ENCODE results near the gene S1PR5.

The S1PR5 gene

DNA sequence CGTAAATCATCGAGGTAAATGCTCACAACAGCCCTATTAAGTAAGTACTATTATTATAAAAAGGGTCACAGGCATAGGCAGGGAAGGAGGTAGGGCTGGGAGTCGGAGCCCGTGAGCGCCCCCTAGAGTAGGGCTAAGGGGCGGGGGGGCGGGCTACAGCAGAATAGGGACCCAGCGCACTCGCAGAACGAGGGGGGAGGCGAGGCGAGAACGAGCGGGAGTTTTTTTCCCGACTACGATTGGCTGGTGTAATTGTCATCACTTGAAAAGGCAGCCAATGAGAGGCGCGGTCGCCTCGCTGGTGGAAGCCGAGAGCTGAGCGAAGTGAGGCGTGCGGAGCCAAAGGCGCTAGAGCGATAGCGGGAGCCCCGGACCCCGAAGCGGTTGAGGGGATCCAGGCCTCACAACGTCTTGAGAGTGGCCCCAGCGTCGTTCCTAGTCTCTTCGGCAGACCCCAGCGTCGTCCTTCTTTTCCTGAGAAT lies 38.3 kb downstream of the S1PR5 start:
- Histone ChIP-seq H2AFZ (peak overlapping the region; percentile 85), H3K27ac (no peak overlapping the region), H3K79me2 (no peaks in the 10 kb centered on the region), H3K36me3 (ENCODE audit: control insufficient read depth, insufficient read depth, low read length) (no peaks in the 10 kb centered on the region), H3K9ac (no peak overlapping the region), H3K27me3 (ENCODE audit: control insufficient read depth, insufficient read depth, low read length) (no peaks in the 10 kb centered on the region), H3K4me3 (ENCODE audit: low read depth, low read length) (peak overlapping the region; percentile 31), H3K4me2 (ENCODE audit: low read length) (peak overlapping the region; percentile 67), H3K9me3 (ENCODE audit: control insufficient read depth, low read length) (no peaks in the 10 kb centered on the region), H3K4me1 (peaks cover 3% of the 10 kb centered on the region)
- TF ChIP-seq, protein P1, sequence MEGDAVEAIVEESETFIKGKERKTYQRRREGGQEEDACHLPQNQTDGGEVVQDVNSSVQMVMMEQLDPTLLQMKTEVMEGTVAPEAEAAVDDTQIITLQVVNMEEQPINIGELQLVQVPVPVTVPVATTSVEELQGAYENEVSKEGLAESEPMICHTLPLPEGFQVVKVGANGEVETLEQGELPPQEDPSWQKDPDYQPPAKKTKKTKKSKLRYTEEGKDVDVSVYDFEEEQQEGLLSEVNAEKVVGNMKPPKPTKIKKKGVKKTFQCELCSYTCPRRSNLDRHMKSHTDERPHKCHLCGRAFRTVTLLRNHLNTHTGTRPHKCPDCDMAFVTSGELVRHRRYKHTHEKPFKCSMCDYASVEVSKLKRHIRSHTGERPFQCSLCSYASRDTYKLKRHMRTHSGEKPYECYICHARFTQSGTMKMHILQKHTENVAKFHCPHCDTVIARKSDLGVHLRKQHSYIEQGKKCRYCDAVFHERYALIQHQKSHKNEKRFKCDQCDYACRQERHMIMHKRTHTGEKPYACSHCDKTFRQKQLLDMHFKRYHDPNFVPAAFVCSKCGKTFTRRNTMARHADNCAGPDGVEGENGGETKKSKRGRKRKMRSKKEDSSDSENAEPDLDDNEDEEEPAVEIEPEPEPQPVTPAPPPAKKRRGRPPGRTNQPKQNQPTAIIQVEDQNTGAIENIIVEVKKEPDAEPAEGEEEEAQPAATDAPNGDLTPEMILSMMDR (IDR thresholded peaks at IDR 0.05) = peak; percentile 23

DNA sequence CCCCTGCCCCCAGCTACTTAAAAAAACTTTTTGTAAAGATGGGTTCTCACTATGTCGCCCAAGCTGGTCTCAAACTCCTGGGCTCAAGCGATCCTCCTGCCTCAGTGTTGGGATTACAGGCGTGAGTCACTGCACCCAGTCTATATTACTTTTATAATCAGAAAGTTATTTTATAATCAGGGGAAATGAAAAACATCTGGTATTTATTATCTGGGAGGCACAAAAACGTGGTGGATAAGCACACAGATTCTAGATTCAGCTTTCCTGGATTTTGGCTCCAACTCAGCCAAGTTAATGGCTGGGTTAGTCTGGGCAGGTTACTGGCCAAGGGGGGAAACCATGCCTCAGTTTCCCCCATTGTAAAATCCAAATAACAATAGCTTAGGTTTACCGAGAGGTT lies 38.8 kb downstream of the S1PR5 start:
- H3K27me3 ChIP-seq (ENCODE audit: control insufficient read depth, insufficient read depth, low read length) = no peaks in the 10 kb centered on the region
- TF ChIP-seq, protein P1 (IDR thresholded peaks at IDR 0.05) = no peak
- H3K79me2 ChIP-seq = no peaks in the 10 kb centered on the region
- peak overlapping the region; percentile 68 for H2AFZ ChIP-seq
- H3K9me3 ChIP-seq (ENCODE audit: control insufficient read depth, low read length) = no peaks in the 10 kb centered on the region
- H3K4me3 ChIP-seq (ENCODE audit: low read depth, low read length) = peak overlapping the region; percentile 25
- H3K9ac ChIP-seq = no peak overlapping the region
- H3K36me3 ChIP-seq (ENCODE audit: control insufficient read depth, insufficient read depth, low read length) = no peaks in the 10 kb centered on the region
- H3K27ac ChIP-seq = no peak overlapping the region
- H3K4me1 ChIP-seq = peaks cover 3% of the 10 kb centered on the region
- H3K4me2 ChIP-seq (ENCODE audit: low read length) = peak overlapping the region; percentile 11

DNA sequence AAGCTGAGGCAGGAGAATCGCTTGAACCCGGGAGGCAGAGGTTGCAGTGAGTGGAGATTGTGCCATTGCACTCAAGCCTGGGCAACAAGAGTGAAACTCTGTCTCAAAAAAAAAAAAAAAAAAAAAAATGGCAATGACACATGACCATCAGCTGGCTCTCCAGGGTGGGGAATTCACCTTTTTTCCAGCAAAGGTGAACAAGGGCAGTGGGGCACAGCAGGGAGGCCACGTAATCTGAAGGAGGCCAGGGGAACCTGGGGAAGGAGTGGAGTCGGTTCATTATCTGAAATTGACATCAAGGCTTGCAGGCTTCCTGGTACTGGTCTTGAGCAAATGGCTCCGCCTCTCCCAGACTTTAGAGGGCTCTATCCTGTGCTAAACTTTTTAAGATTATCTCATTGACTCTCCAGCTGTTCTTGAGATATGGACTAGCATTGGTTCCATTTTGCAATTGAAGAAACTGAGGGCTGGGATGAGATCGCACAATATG lies 42.2 kb downstream of the S1PR5 start:
- Histone ChIP-seq H3K9ac (no peak overlapping the region), H3K79me2 (no peaks in the 10 kb centered on the region), H3K9me3 (ENCODE audit: control insufficient read depth, low read length) (no peaks in the 10 kb centered on the region), H3K36me3 (ENCODE audit: control insufficient read depth, insufficient read depth, low read length) (no peaks in the 10 kb centered on the region), H3K4me3 (ENCODE audit: low read depth, low read length) (no peak overlapping the region), H3K27ac (no peak overlapping the region), H3K4me2 (ENCODE audit: low read length) (no peak overlapping the region), H3K27me3 (ENCODE audit: control insufficient read depth, insufficient read depth, low read length) (no peaks in the 10 kb centered on the region), H2AFZ (no peak overlapping the region), H3K4me1 (peaks cover 3% of the 10 kb centered on the region)
- TF ChIP-seq, protein P1 (IDR thresholded peaks at IDR 0.05) = no peak

DNA sequence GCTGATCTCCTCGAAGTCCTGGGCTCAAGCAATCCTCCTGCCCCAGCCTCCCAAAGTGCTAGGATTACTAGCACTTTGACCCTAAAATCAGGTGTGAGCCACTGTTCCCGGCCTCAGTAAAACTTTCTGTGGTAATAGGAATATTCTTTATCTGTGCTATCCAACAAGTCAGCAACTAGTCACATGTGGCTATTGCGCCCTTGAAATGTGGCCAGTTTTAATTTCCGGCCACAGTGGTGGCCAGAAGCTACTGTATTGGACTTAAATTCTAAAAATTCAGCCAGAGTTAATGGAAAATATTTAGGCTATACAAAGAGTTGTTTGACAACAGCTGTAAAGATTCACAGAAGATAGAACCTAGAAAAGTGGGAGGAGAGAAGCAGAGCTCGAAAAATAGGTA lies 44.1 kb downstream of the S1PR5 start:
- no peak overlapping the region for H3K27ac ChIP-seq
- H3K9ac ChIP-seq = no peak overlapping the region
- no peak overlapping the region for H3K4me2 ChIP-seq (ENCODE audit: low read length)
- no peaks in the 10 kb centered on the region for H3K4me1 ChIP-seq
- H3K36me3 ChIP-seq (ENCODE audit: control insufficient read depth, insufficient read depth, low read length) = no peaks in the 10 kb centered on the region
- no peaks in the 10 kb centered on the region for H3K9me3 ChIP-seq (ENCODE audit: control insufficient read depth, low read length)
- no peaks in the 10 kb centered on the region for H3K27me3 ChIP-seq (ENCODE audit: control insufficient read depth, insufficient read depth, low read length)
- no peak overlapping the region for H2AFZ ChIP-seq
- no peaks in the 10 kb centered on the region for H3K79me2 ChIP-seq
- H3K4me3 ChIP-seq (ENCODE audit: low read depth, low read length) = no peak overlapping the region
- TF ChIP-seq, protein P1 (IDR thresholded peaks at IDR 0.05) = no peak

DNA sequence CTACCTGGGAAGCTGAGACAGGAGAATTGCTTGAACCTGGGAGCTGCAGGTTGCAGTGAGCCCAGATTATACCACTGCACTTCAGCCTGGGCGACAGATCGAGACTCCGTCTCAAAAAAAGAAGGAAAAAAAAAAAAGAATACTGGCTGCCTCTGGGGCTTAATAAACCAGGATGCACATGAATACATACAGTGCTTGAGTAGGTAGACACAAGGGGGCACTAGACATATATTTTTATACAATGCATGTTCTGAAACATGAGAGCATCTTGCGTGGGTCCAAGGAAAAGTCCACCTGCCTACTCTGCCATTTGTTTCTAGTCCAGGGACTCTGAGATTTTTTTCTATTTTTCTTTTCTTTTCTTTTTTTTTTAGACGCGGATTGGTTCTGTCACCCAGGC lies 45.3 kb downstream of the S1PR5 start:
- TF ChIP-seq, protein P1 (IDR thresholded peaks at IDR 0.05) = peak; percentile 26
- H3K9me3 ChIP-seq (ENCODE audit: control insufficient read depth, low read length) = no peaks in the 10 kb centered on the region
- H3K4me2 ChIP-seq (ENCODE audit: low read length) = no peak overlapping the region
- H3K4me3 ChIP-seq (ENCODE audit: low read depth, low read length) = no peak overlapping the region
- H3K4me1 ChIP-seq = no peaks in the 10 kb centered on the region
- H3K27ac ChIP-seq = no peak overlapping the region
- H3K9ac ChIP-seq = no peak overlapping the region
- H3K27me3 ChIP-seq (ENCODE audit: control insufficient read depth, insufficient read depth, low read length) = no peaks in the 10 kb centered on the region
- H3K36me3 ChIP-seq (ENCODE audit: control insufficient read depth, insufficient read depth, low read length) = no peaks in the 10 kb centered on the region
- H2AFZ ChIP-seq = no peak overlapping the region
- H3K79me2 ChIP-seq = no peaks in the 10 kb centered on the region

All from parathyroid adenoma (tissue), 2 donors.